ENCODE measurements around the gene MRPL40. TPM values are rescaled to one million over a fixed set of nuclear protein-coding genes. Genes with fewer than 3 reads are reported as not detected.

MRPL40 gene
- total RNA-seq, 4 donors from 2014 or later: 10.9 to 29.2 (median 13.7) TPM

GRCh38 chr22:19406281-19406811 is 26.0 kb upstream of the MRPL40 start:
- intact Hi-C loops (cut with DNase I; ENCODE audit: low total_unique reads) (no loop called here), in situ Hi-C loops (cut with MboI; ENCODE audit: low pct_ligation_motif_present in 1 of 4, low pct_unique_long_range_greater_than_20kb in 1 of 4, low sequenced_read_pairs in 3 of 4) (loop anchor here in 1 of 4 donors (10.0 kb wide), 1 partner anchor 58 kb away; no protein-coding TSS in a partner anchor)
- no peaks in the 10 kb centered on the region for H3K27me3 ChIP-seq
- H3K36me3 ChIP-seq: peaks cover 0 to 34% (median 11%) of the 10 kb centered on the region in 4 donors
- no peak for DNase-seq
- no peak overlapping the region for H3K27ac ChIP-seq
- 89 to 100% methylated on average over 2 to 3 of the region's 3 CpGs for WGBS, 2 donors (ENCODE audit: low coverage in 1 of 2)
- no peaks in the 10 kb centered on the region for H3K9me3 ChIP-seq
- no peak overlapping the region for H3K4me3 ChIP-seq
- H3K4me1 ChIP-seq: no peaks in the 10 kb centered on the region
- no peak for TF ChIP-seq POLR2AphosphoS5 (IDR thresholded peaks at IDR 0.05)
- no peak for TF ChIP-seq POLR2A (IDR thresholded peaks at IDR 0.05)
- TF ChIP-seq EP300 (IDR thresholded peaks at IDR 0.05; ENCODE audit: low read depth): no peak
- TF ChIP-seq CTCF (IDR thresholded peaks at IDR 0.05): no peak

- in situ Hi-C loops (cut with MboI; ENCODE audit: low pct_ligation_motif_present in 1 of 4, low pct_unique_long_range_greater_than_20kb in 1 of 4, low sequenced_read_pairs in 3 of 4): loop anchor here in 1 of 4 donors (10.0 kb wide), 1 partner anchor 58 kb away; no protein-coding TSS in a partner anchor
- H3K36me3 ChIP-seq: peaks cover 0 to 34% (median 11%) of the 10 kb centered on the region in 4 donors
- no peak for DNase-seq
- H3K9me3 ChIP-seq: no peaks in the 10 kb centered on the region
- no peaks in the 10 kb centered on the region for H3K4me1 ChIP-seq
- intact Hi-C loops (cut with DNase I; ENCODE audit: low total_unique reads): no loop called here
- no peak overlapping the region for H3K4me3 ChIP-seq
- H3K27ac ChIP-seq: no peak overlapping the region
- TF ChIP-seq CTCF (IDR thresholded peaks at IDR 0.05) (no peak), POLR2AphosphoS5 (IDR thresholded peaks at IDR 0.05) (no peak), POLR2A (IDR thresholded peaks at IDR 0.05) (no peak), EP300 (IDR thresholded peaks at IDR 0.05; ENCODE audit: low read depth) (no peak)
- 96 to 100% methylated on average over 2 to 4 of the region's 4 CpGs for WGBS, 2 donors (ENCODE audit: low coverage in 1 of 2)
- H3K27me3 ChIP-seq: no peaks in the 10 kb centered on the region
These were observed 25.5 kb upstream of the MRPL40 start for GRCh38 chr22:19406846-19407245.

- Histone ChIP-seq H3K36me3 (peaks cover 0 to 34% (median 11%) of the 10 kb centered on the region in 4 donors), H3K9me3 (no peaks in the 10 kb centered on the region), H3K4me3 (no peak overlapping the region), H3K4me1 (no peaks in the 10 kb centered on the region), H3K27ac (no peak overlapping the region), H3K27me3 (no peaks in the 10 kb centered on the region)
- 81 to 83% methylated on average over 7 to 16 of the region's 16 CpGs for WGBS, 2 donors (ENCODE audit: low coverage in 1 of 2)
- no peak for DNase-seq
- intact Hi-C loops (cut with DNase I; ENCODE audit: low total_unique reads) (no loop called here), in situ Hi-C loops (cut with MboI; ENCODE audit: low pct_ligation_motif_present in 1 of 4, low pct_unique_long_range_greater_than_20kb in 1 of 4, low sequenced_read_pairs in 3 of 4) (loop anchor here in 1 of 4 donors (10.0 kb wide), 1 partner anchor 57 kb away; no protein-coding TSS in a partner anchor)
- TF ChIP-seq CTCF (IDR thresholded peaks at IDR 0.05) (no peak), EP300 (IDR thresholded peaks at IDR 0.05; ENCODE audit: low read depth) (no peak), POLR2AphosphoS5 (IDR thresholded peaks at IDR 0.05) (no peak), POLR2A (IDR thresholded peaks at IDR 0.05) (no peak)
These were observed 24.4 kb upstream of the MRPL40 start for GRCh38 chr22:19407649-19408606.
